Mesothelial cell of epicardium (in vitro differentiated cells): ENCODE measurements around the gene CHST3. TPM values are rescaled to one million over a fixed set of nuclear protein-coding genes. Genes with fewer than 3 reads are reported as not detected.

Source experiments
- DNase-seq, 2 experiments: peaks; one replicate each; pipeline ENCODE4 v3.0.0; 2021; ENCODE audit warnings: low spot score in 2 of 2; ENCODE audit not compliant: unreplicated experiment in 2 of 2
- H3K27ac Mint-ChIP-seq: 2 replicates; pipeline ENCODE4 v1.8.0; 2021; ENCODE audit warnings: mixed read lengths
- H3K27me3 Mint-ChIP-seq: 2 replicates; pipeline ENCODE4 v1.8.0; 2021; ENCODE audit warnings: low read depth, mixed read lengths
- H3K36me3 Mint-ChIP-seq: 2 replicates; pipeline ENCODE4 v1.8.0; 2021; ENCODE audit warnings: mixed read lengths
- H3K4me1 Mint-ChIP-seq: 2 replicates; pipeline ENCODE4 v1.8.0; 2021; ENCODE audit warnings: mixed read lengths
- H3K4me3 Mint-ChIP-seq: 2 replicates; pipeline ENCODE4 v1.8.0; 2021; ENCODE audit warnings: mild to moderate bottlenecking, moderate library complexity, mixed read lengths
- H3K9me3 Mint-ChIP-seq: 2 replicates; pipeline ENCODE4 v1.8.0; 2021; ENCODE audit warnings: mixed read lengths
- total RNA-seq: library from RNA; stranded (reverse); gene quantifications from 3 replicates; pipeline ENCODE4 v1.2.1, GENCODE V29; 2021
- TF ChIP-seq, protein P1 (sequence below): fragments of 200-600 bp; sonication (generic); IDR thresholded peaks from one replicate; pipeline ENCODE4 v1.5.0; 2021; ENCODE audit warnings: antibody characterized with exemption; ENCODE audit not compliant: unreplicated experiment

Gene CHST3
- total RNA-seq, 1 donor from 2014 or later: 27.6 TPM

DNA sequence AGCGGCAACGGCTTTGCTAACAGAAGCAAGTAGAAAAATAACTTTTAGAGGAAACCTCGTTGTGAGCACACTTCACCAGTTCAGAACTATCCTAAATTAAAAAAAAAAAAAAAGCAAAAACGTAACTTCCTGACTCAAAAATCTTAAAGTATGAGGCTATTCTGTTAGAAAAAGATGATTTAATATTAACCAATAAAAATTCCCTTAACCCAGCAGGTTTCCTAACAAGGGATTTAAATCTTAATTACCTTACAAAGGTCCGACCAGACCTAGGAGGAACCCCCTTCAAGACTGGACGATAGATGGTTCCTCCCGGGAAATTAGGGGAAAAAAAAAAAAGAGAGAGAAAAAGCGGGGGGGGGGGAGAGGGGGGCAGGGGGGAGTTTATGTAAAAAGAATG, 22.9 kb upstream of the CHST3 start:
- no peaks in the 10 kb centered on the region for H3K4me1 Mint-ChIP-seq
- H3K9me3 Mint-ChIP-seq: peaks cover 37% of the 10 kb centered on the region
- H3K4me3 Mint-ChIP-seq: no peak overlapping the region
- DNase-seq: no peak
- peaks cover 6% of the 10 kb centered on the region for H3K36me3 Mint-ChIP-seq
- TF ChIP-seq, protein P1, sequence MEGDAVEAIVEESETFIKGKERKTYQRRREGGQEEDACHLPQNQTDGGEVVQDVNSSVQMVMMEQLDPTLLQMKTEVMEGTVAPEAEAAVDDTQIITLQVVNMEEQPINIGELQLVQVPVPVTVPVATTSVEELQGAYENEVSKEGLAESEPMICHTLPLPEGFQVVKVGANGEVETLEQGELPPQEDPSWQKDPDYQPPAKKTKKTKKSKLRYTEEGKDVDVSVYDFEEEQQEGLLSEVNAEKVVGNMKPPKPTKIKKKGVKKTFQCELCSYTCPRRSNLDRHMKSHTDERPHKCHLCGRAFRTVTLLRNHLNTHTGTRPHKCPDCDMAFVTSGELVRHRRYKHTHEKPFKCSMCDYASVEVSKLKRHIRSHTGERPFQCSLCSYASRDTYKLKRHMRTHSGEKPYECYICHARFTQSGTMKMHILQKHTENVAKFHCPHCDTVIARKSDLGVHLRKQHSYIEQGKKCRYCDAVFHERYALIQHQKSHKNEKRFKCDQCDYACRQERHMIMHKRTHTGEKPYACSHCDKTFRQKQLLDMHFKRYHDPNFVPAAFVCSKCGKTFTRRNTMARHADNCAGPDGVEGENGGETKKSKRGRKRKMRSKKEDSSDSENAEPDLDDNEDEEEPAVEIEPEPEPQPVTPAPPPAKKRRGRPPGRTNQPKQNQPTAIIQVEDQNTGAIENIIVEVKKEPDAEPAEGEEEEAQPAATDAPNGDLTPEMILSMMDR: no peak
- no peaks in the 10 kb centered on the region for H3K27me3 Mint-ChIP-seq
- H3K27ac Mint-ChIP-seq: no peak overlapping the region

DNA sequence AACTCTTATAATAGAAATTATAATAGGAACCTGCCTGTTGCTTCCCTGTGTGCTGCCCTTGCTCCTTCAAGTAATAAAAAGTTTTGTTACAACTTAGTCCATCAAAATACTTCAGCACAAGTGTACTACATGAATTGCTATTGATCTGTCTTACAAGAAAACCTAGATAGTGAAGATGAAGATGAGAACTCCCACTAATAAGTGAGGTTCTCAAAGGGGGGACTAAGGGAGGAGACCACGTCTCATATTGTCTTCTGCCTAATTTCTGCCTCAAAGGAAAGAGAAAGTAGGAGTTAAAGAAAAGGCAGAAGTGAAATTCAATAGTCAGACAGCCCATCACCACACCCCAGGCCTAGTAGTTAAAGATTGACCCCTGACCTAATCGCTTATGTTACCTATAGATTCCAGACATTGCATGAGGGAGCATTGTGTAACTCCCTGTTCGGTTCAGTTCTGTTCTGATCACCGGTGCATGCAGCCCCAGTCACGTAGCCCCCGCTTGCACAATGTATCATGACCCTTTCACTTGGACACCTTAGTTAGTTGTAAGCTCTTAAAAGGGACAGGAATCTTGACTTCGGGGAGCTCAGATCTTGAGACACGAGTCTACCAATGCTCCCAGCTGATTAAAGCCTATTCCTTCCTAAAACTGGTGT, 18.2 kb upstream of the CHST3 start:
- no peak overlapping the region for H3K27ac Mint-ChIP-seq
- H3K27me3 Mint-ChIP-seq: no peaks in the 10 kb centered on the region
- peaks cover 11% of the 10 kb centered on the region for H3K36me3 Mint-ChIP-seq
- no peak for DNase-seq
- TF ChIP-seq, protein P1: no peak
- peaks cover 32% of the 10 kb centered on the region for H3K9me3 Mint-ChIP-seq
- H3K4me1 Mint-ChIP-seq: no peaks in the 10 kb centered on the region
- H3K4me3 Mint-ChIP-seq: no peak overlapping the region

DNA sequence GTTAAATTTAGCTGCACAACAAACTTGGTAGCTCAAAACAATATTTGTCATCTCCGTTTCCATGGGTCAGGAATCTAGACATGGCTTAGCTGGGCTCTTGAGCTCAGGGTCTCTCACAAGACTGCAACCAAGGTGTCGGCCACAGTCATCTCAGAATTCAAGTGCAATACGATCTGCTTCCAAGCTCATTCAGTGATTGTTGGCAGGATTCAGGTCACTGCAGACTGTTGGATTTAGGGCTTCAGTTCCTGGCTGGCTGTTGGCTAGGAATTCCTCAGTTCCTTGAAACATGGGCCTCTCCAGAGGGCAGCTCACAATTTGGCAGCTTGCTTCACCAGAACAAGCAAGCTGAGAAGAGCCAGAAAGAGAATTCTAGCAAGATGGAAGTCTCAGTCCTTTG, 17.5 kb upstream of the CHST3 start:
- TF ChIP-seq, protein P1: no peak
- Mint-ChIP-seq H3K4me3 (no peak overlapping the region), H3K9me3 (peaks cover 30% of the 10 kb centered on the region), H3K4me1 (no peaks in the 10 kb centered on the region), H3K36me3 (peaks cover 11% of the 10 kb centered on the region), H3K27me3 (no peaks in the 10 kb centered on the region), H3K27ac (no peak overlapping the region)
- DNase-seq: no peak

DNA sequence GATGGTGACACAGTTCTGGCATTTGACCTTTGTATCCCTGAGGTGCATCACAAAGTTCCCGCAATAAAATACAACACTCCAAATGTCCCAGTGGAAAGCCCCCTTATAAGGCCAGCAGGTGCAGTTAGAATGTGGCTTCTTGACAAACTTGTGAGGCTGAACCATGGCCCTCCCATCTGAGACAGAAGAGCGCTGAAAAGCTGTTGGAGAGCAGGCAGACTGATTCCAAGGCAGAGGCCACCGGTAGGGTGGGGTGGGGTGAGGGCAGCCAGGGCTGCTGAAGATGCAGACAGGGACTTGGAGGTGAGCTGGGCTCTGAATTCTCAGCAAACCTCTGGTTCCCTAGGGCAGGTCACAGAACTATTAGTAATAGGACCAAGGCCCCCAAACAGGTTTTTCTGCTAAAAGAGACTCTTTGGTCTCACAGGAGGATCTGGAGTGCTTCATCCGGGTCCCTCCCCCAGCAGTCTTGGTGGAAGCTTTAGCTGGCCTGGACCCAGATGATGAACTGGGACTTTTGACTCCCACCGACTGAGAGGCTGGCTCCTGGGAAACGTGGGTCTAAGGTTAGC, 15.6 kb upstream of the CHST3 start:
- peaks cover 11% of the 10 kb centered on the region for H3K36me3 Mint-ChIP-seq
- TF ChIP-seq, protein P1: no peak
- peaks cover 24% of the 10 kb centered on the region for H3K9me3 Mint-ChIP-seq
- H3K27ac Mint-ChIP-seq: no peak overlapping the region
- no peak for DNase-seq
- no peaks in the 10 kb centered on the region for H3K27me3 Mint-ChIP-seq
- H3K4me1 Mint-ChIP-seq: no peaks in the 10 kb centered on the region
- H3K4me3 Mint-ChIP-seq: no peak overlapping the region

DNA sequence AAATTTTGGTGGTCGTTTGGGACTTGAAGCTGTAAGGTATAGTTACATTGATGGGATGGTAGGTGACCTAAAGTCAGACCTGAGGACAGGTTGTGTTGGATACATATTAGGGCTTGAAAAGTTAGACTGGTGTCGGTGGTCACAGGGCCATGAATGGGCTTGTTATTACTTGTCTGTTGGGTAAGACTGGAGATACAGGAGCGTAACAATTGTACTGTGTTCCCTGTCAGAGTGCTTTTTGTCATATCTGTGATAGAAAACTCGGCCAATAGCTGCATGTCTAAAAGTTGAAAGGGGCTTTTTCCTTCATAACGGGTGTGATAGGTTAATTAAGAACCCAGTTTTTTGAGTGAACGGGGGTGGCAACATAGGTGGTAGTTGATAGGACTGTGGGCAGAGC, 13.5 kb upstream of the CHST3 start:
- H3K27ac Mint-ChIP-seq: no peak overlapping the region
- no peak overlapping the region for H3K4me3 Mint-ChIP-seq
- no peak for DNase-seq
- peaks cover 34% of the 10 kb centered on the region for H3K9me3 Mint-ChIP-seq
- no peaks in the 10 kb centered on the region for H3K4me1 Mint-ChIP-seq
- TF ChIP-seq, protein P1: no peak
- H3K27me3 Mint-ChIP-seq: no peaks in the 10 kb centered on the region
- H3K36me3 Mint-ChIP-seq: peaks cover 19% of the 10 kb centered on the region
